GM21360 (cell line): ENCODE measurements around the gene SCLY.
"Not testable (repeated sequence)": the region's sequence is repeated elsewhere in the genome, so short reads cannot be mapped to it uniquely, and the experiment has no call there.

ENCODE experiments used
- ATAC-seq: cut with Tn5 transposase; IDR thresholded peaks from one replicate; pipeline ENCODE4 v1.9.1; 2021; ENCODE audit warnings: mild to moderate bottlenecking, moderate library complexity; ENCODE audit not compliant: unreplicated experiment

The SCLY gene, protein sequence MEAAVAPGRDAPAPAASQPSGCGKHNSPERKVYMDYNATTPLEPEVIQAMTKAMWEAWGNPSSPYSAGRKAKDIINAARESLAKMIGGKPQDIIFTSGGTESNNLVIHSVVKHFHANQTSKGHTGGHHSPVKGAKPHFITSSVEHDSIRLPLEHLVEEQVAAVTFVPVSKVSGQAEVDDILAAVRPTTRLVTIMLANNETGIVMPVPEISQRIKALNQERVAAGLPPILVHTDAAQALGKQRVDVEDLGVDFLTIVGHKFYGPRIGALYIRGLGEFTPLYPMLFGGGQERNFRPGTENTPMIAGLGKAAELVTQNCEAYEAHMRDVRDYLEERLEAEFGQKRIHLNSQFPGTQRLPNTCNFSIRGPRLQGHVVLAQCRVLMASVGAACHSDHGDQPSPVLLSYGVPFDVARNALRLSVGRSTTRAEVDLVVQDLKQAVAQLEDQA

DNA sequence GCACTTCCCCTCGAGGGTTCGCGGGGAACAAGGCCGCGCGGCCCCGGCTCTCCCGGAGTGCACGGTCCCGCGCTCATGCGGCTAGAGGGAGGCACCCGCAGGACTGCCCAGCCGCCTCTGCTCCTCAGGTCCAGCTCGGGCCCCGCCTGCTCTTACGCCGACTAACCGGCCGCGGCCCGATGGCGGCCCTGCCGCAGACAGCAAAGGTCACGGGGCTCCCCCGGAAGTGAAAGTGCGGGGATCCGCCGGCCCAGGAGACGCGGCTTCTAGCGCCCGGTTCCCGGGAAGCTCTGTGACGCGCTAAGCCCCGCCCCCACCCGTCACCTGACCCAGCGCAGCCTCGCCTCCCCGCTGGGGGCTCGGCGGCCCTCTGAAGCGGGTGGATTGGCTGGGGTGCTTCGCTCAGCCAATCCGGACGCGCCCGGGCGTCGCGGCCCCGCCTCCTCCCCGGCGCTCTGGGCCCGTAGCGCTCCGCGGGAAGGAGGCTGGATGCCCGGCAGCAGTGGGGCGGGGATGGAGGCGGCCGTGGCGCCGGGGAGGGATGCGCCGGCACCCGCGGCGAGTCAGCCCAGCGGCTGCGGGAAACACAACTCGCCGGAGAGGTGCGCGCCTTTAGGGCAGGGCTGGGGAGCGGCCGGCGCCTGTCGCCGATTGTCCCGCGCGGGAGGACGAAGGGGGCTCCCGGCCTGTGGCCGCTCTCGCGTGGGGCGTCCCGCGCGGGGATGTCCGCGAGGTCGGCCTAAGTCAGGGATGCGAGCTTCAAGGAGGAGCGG is at the start of gene SCLY:
Gene SCLY (plus strand): TSS at position 460 of the 773 bp plus-strand sequence. CDS start 54 bp downstream, at position 514.
- ATAC-seq = peak; percentile 95

DNA sequence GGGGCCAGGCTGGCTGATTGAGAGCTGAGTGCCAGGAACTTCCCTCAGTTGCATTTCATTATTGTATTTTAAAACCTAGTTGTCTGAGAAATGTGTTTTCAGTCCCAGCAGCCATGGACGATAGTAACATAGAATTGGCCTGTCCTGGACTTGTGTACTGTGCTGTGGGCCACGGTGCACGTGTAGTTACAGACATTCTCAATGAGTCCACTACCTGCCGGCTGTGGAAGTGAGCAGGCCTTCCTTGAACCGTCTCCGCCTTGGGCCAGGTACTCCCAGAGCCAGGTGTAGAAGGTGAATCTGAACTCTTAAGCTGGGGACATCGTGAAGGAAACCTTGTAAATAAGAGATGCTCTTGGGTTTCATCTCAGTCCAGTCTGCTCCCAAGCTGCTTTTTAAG is 47.0 kb upstream of the SCLY start:
- no peak for ATAC-seq

DNA sequence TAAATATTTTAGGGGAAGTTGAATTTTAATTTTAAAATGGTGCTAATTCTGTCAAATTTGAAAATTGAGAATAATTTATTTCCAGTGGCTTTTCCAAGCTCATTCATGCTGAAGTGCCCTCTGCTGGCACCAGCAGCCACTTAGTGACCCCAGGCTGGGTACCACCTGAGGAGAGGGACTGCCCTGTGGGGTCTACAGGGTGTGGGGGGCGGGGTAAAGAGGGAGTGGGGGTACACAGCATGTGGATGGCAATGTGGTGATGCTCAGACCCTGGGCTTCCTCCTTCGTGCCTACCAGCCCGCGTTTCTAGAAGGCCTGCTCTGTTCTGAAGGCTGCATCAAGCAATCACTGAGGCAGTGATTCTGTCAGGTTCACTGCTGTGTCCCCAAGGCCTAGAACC is 45.1 kb upstream of the SCLY start:
- no peak for ATAC-seq

DNA sequence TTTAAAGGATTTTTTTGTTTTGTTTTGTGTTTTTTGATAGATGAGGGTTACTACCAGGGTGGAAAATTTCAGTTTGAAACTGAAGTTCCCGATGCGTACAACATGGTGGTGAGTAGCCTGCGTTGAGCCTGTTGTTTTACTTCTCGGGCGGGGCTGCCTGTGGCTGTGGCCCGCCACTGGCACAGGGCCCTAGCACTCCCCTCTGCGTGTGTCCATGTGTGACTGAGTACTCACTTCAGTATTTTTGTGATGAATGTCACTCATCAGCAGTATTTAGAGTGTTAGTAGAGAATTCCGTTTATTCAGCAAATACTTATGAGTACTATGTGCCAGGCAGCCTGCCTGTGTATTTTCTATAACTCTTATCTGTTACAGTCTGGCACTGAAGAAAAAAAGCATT is 44.3 kb upstream of the SCLY start:
- no peak for ATAC-seq

DNA sequence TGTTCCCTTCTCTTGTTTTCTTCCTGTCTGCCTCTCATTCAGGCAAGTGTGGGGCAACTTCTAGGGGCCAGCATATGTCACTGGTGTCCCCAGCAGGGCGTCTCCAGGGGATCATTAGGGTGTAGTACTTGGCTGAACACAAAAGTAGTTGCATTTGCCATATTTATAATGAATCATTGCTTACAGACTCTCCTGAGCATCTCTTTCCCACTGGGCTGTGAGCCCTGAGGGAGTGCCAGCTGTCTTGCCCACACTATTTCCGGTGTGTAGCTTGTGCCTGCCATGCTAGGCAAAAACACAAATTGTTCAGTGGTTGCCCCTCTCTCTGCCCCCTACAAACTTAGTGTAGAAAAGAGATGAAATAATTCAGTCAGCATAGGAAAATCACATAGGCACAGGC is 40.8 kb upstream of the SCLY start:
- no peak for ATAC-seq

DNA sequence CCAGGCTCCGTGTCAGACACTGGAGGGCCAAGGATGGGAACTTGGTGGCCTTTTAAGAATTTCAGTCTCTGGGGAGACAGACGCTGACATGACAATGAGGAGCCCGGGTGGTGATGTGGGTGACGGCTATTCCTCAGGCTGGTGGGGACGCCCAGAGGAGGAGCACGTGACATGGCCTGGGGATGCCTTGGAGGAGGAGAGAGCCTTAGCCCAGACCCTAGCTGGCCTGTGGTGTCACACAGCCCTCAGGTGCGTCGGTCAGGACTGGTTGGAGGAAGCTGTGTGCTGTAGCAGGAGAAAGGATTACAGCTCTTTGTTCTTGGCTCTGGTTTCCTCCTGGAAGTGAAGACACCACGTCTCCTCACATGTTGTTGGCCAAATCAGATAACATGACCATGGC is 40.0 kb upstream of the SCLY start:
- no peak for ATAC-seq

DNA sequence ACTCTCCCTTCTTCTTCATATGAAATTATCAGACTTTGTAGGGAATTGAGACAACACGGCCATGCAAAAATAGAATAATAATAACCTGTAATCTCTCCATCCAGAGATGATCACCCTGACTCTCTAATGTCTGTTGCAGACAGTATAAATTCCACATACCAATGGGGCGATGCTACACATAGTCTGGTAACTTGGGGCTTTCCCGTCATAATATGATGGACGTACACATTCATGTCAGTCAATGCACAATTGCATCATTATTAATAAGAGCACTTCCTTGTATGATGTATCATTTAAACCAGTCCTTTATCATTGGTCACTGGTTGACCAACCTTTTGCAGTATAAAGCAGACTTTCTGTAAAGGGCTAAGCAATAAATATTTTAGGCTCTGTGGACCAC is 39.5 kb upstream of the SCLY start:
- ATAC-seq = no peak

DNA sequence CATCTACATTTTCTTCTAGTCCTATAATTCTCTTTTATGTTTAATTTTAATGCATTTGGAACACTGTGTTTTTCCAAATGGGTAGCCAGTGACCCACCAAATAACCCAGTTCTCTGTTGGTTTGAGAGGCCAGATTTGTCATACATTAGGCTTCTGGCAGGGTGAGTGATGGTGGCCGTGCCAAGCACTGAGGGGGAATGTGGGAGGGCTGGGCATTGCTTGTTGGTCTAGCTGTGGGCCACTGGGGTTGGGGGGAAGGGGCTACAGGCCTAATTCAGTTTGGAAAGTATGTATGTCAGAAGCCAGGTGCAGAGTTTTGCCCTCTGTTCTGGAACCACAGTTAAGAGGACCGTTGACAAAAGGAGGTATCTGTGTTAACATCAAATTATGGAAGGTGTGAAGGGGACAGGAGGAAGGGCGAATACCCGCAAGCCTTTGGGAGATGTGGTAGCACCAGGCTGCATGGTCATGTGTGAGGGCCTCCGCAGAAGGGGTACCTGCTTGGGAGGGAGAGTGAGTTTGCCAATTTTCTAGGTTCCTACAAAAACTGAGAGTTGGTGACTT is 38.1 kb upstream of the SCLY start:
- no peak for ATAC-seq

DNA sequence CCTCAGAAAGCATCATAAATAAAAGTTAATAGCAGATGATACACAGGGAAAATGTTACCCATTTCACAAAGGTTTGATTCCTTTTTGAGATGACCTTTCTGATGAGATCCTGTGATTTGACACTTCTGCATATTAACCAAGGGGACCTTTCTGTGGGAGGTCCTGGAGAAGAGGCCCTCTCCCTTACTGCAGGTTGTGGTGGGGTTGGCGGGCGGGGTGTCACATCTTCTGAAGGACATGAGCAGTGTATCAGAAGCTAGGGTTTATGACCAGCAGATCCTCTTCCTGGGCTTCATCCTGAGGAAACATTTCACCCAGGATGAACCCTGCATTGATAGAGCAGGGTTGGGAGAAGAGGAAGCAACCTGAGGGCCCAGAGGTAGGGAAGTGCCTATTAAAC is 37.2 kb upstream of the SCLY start:
- ATAC-seq = no peak

DNA sequence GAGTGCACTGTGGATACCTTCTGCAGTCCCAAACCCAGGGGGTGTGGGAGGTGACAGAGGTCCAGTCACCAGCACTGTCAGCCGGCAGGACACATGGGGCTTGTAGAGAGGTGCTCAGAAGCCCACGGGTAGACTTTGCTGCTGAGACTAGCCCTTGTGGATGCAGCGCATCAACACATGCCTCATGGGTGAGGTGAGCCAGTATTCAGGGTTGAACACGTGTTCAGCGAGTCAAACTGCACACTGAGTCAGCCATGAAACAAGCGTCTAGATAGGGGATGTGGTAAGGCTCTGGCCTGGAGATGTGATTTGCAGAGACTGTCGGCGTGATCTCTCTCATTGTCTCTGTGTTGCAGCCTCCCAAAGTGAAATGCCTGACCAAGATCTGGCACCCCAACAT is 35.8 kb upstream of the SCLY start:
- no peak for ATAC-seq

DNA sequence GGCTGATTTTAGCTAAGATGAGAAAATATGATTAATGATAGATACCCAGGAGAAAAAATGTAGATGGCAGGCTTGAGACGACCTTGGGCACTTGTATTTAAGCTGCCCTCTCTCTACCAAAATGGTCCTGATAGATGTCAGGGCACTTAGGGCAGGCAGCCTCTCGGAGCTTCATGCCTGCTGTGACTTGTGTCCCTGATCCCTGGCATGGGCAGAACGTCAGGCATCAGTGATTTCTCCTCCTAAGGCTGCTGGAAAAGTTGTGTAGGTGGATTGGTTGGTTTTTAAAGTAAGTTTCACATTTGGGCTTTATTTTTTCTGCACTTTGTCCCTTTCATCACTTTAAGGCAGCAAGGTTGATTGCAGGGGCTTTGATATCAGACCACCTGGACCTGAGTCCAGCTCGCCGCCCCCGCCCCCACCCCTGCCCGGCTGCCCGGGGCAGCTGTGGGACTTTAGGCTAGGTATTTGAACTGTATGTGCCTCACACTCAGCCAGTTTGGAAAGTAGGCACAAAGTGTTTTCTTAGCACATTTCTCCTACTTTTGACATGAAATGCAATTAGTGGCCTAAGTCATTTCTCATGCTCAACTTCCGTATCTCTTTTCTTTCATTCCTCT is 35.0 kb upstream of the SCLY start:
- ATAC-seq = no peak

DNA sequence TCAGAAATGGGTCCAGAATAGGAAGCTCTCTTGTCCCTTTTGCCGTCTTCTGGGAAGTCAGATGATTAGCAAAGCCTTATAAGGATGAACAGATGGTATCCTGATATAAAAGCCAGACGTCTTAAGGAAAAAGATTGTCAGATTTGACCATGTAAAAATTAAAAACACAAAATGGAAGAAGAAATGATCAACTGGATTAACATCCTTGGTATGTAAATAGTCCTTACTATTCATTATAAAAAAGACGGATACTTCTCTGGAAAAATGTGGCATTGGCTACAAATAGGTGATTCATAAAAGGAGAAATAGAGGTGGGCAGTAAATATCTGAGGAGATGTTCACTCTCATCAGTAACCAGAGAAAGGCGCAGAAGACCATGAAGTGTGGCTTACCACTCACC is 33.7 kb upstream of the SCLY start:
- ATAC-seq = no peak

DNA sequence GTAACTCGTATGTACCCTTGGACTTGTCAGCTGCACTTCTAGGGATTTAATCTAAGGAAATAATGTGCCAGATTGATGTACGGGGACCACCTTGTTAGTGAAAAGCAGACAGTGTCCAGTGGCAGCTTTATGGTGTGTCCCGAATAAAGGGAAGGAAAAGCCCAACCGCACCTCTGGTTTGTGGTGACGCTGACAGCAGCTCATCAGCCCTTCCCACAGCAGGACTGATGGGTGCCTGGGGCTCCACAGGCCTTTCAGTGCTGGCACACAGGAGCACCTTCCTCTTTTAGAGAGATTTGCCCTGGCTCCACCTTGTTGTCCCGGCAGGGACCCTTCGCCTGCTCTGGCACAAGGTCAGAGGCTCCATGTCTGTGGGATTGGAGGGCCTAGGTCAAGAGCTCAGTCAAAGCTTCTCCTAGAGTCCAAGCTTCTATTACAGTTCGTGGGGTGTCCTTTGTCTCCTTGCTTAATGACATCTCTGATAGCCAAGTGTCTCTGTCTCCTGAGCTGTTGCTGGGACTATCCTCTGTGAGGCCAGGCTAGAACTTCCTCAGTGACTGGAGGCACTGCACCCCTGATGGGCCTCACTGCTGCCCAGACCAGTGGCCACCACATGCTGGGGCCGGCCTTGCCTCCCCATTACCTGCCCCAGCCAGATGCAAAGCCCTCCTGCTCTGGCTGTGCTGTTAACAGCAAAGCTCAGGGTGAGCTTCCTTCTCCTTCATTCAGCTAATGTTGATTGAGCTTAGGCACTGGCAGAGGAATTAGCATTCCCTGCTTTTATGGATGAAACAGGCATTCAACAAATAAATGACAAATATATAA is 33.0 kb upstream of the SCLY start:
- ATAC-seq = no peak

DNA sequence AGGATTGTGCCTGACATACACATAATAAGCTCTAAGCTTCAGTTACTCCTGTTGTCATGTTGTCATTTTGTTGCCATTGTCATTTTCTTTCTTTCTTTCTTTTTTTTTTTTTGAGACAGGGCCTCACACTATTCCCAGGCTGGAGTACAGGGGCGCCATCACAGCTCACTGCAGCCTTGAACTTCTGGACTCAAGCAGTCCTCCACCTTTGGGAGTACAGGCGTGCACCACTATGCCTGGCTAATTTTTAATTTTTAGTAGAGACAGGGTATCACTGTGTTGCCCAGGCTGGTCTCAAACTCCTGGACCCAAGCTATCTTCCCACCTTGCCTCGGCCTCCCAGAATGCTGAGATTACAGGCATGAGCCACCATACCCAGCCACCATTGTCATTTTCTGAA is 30.9 kb upstream of the SCLY start:
- no peak for ATAC-seq

DNA sequence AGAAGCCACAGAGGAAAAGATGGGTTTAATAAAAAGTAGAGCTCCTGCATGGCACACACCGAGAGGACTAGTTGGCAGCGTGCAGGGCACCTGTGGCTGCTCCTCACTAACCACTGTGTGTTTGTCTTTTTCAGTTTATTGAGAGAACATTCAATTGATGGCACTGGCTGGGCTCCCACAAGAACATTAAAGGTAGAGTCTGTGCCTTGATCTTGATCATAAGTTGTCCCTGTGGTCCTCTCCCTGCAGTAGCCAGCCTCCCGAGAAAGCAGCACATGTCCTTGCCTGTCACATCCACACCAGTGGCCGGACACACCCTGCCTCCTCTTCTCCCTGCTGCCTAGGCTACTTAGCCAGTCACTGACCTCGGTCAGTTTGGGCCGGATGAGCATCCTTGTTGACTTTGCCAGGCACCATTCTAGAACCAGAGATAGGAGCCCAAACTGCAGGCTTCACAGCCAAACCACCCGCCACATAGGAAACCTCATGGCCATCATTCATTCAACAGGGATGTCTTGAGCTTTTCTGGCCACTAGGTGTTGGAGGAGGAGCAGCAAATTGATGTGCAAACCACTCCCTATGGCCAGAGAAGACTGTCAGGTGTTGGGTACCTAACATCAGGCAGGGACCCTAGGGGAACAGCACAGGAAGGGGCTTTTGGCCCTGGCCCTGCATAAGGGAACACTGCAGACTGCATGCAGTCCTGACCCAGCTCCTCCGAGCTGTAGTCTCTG is 30.2 kb upstream of the SCLY start:
- no peak for ATAC-seq

DNA sequence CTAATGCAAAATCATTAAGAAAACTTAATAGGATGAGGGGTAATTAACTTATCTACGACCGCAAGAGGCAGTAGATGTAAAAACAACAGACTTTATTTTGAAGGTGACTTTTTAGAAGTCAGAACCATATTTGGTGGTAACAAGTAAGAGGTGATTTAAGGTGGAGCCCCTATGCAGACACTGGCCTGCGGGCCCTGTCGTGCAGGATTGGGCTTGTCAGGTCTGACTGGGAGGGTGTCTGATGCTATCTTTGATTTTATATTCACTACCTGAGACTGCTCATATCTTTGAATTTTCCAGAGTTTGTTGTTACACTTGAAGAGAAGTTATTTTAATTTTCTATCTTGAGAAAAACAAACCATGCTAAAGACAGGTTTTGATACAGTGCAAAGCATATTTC is 29.1 kb upstream of the SCLY start:
- no peak for ATAC-seq

DNA sequence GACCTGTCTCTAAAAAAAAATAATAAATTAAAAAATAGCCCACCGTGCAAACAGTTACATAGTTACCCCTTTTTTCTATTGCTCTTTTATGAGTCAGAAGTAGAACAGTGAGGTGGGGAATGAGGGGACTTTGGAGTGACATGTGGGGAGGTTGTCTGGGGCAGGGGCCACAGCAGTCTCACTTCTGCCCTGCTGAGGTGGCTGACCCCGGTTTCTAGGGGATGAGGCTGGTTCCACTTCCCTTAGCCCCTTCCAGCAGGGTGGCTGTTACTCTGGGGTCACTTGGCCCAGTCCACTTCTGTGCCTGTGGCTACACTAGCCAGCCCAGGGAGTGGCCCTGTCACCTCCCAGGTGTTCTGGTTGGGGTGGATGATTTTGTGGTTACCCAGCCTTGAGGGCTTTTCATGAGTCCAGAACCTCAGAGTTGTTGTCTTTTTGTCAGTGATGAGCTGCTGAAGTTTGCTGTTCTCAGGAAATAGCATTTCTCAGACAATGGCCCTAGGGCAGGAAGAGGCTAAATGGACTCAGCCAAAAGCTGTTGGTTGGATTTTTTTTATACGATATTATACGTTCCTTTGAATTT is 28.0 kb upstream of the SCLY start:
- no peak for ATAC-seq

DNA sequence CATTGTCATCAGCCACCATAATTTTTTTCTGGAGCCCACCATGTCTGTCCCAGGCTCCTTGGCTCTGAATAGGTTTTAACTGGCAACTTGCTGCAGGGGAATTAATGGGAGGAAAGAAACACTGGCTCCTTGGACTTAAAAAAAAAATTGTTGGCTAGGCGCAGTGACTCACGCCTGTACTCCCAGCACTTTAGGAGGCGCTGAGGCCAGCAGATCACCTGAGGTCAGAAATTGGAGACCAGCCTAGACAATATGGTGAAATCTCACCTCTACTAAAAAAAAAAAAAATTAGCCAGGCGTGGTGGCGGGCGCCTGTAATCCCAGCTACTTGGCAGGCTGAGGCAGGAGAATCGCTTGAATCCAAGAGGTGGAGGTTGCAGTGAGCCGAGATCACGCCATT is 26.8 kb upstream of the SCLY start:
- not testable (repeated sequence) for ATAC-seq

DNA sequence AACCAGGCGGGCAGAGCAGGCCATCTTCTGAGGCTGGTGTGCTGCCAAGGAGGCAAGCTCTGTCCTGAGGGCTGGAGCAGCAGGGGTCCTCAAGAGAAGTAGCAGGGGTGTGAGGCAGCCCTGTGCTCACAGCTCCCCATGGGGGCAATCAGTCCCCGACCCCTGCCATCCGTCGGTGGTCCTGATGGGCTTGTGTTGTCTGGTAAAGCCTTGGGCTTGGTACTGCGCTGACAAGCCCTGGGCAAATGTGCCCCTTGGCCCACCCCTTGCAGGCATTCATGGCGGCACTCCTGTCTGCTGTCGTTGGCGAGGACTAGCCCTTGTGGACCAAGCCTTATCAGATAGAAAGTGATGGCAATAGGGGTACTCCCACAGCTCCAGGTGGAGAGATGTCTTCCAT is 22.6 kb upstream of the SCLY start:
- ATAC-seq = no peak

DNA sequence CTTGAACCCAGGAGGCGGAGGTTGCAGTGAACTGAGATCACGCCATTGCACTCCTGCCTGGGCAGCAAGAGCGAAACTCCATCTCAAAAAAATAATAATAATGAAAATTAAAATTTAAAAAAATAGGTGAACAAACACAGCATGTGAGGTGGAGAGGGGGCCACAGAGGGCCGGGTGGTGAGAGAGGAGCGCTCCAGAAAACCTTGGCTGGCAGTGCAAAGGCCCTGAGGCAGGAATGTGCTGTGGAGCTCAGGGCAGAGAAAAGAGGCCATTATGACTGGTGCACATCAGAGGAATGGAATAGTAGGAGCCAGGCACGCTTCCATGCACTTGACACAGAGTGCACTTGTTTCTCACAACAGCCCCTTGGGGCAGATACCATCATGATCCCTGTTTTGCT is 21.6 kb upstream of the SCLY start:
- no peak for ATAC-seq
